Measurements from ENCODE around the gene SLC35E2B.

The SLC35E2B gene

DNA sequence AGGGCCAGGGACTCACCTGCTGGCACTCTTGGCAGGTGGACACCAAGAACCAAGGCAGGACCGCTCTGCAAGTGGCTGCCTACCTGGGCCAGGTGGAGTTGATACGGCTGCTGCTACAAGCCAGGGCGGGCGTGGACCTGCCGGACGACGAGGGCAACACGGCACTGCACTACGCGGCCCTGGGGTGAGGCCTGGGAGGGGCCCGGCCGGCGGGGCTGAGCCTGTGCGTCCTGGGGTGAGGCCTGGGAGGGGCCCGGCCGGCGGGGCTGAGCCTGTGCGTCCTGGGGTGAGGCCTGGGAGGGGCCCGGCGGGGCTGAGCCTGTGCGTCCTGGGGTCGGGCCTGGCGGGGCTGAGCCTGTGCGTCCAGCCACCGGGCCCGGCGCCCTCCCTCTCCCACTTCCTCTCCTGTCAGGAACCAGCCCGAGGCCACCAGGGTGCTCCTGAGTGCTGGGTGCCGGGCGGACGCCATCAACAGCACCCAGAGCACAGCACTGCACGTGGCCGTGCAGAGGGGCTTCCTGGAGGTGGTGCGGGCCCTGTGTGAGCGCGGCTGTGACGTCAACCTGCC, 65.2 kb downstream of the SLC35E2B start:
- no peak for DNase-seq (ENCODE audit: insufficient read length, low spot score)
- no peak for TF ChIP-seq POLR2A (IDR thresholded peaks at IDR 0.05; ENCODE audit: low read depth, low read length)
- FAIRE-seq, result no peak

DNA sequence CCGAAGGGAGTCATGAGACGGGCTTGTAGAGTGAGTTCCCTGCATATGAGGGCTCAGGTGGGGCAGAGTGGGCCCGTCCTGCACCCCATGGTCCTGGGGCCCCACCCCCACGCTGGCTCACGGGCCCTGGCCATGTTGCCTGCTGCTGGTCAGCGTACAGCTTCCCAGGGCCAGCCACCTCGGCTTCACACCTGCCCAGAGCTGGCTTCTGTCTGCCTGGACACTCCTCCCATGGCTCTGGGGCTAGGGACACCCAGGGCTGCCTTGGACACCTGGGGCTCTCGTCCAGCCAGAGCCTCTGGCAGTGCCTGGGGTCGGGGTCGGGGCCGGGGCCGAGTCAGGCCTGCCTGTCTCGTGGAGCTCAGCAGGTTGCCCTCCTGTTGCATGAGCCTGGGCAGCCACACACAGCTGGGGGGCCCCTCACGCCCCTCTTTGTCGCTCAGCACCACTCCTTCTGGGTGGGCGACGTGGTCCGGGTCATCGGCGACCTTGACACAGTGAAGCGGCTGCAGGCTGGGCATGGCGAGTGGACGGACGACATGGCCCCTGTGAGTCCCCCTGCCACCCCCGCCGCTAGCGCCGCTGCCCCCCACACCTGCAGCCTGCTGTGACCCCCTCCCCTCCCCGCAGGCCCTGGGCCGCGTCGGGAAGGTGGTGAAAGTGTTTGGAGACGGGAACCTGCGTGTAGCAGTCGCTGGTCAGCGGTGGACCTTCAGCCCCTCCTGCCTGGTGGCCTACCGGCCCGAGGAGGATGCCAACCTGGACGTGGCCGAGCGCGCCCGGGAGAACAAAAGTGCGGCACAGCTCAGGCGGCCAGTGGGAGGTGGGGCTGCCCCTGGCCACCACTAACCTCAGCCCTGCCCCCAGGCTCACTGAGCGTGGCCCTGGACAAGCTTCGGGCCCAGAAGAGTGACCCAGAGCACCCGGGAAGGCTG, 66.1 kb downstream of the SLC35E2B start:
- FAIRE-seq (no peak), DNase-seq (ENCODE audit: insufficient read length, low spot score) (no peak)
- no peak for TF ChIP-seq POLR2A (IDR thresholded peaks at IDR 0.05; ENCODE audit: low read depth, low read length)

DNA sequence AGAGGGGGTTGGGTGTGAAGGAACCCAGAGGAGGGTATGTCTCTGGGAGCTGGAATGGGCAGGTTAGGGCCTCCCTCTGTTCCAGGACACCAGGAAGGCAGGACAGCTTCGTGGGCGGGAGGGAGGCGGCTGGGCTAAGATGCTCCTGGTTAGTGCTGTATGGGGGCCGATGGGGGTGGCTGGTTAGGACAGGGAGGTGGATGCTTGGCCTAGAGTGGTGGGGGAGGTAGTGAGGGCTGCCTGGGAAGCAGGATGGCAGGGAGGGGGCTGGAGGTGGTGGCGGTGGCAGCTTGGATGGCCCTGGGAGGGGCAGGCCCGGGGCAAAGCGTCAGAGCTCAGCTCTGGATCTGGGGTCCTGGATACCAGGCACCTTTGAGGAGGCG, 66.8 kb downstream of the SLC35E2B start:
- no peak for TF ChIP-seq POLR2A (IDR thresholded peaks at IDR 0.05; ENCODE audit: low read depth, low read length)
- DNase-seq (ENCODE audit: insufficient read length, low spot score), result no peak
- no peak for FAIRE-seq

GRCh38 chr1:1625404-1625775, 67.2 kb downstream of the SLC35E2B start:
- no peak for TF ChIP-seq POLR2A (IDR thresholded peaks at IDR 0.05; ENCODE audit: low read depth, low read length)
- FAIRE-seq (no peak), DNase-seq (ENCODE audit: insufficient read length, low spot score) (no peak)

DNA sequence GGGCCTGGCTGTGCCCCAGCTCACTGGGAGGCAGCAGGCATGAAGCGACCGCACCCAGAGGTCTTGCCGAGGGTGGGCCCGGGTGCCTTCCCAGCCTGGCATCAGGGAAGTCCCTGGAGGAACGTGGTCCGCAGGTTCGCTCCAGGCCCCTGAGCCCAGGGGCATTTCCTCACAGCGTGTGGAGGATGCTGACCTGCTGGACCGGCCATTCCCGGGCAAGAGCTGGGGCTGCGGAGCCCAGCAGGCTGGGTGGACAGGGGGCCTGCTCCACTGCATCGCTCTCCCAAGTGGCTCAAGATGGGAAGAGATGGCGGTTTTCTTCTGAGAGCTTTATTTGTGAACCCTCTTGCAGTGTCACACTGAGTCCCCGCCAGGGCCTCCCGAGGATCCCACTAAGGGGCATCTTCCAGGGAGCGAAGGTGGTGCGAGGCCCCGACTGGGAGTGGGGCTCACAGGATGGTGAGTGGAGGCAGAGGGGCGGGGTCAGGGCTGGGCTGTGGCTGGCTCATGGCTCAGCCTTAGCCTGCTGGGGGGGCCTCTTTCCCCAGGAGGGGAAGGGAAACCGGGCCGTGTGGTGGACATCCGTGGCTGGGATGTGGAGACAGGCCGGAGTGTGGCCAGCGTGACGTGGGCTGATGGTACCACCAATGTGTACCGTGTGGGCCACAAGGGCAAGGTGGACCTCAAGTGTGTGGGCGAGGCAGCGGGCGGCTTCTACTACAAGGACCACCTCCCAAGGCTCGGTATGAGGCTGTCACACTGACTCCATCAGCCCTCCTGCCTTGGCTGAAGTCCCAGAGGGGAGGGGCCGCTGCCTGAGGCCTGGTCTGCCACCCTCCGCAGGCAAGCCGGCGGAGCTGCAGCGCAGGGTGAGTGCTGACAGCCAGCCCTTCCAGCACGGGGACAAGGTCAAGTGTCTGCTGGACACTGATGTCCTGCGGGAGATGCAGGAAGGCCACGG, 67.9 kb downstream of the SLC35E2B start:
- TF ChIP-seq POLR2A (IDR thresholded peaks at IDR 0.05; ENCODE audit: low read depth, low read length), result no peak
- FAIRE-seq, result no peak
- no peak for DNase-seq (ENCODE audit: insufficient read length, low spot score)

DNA sequence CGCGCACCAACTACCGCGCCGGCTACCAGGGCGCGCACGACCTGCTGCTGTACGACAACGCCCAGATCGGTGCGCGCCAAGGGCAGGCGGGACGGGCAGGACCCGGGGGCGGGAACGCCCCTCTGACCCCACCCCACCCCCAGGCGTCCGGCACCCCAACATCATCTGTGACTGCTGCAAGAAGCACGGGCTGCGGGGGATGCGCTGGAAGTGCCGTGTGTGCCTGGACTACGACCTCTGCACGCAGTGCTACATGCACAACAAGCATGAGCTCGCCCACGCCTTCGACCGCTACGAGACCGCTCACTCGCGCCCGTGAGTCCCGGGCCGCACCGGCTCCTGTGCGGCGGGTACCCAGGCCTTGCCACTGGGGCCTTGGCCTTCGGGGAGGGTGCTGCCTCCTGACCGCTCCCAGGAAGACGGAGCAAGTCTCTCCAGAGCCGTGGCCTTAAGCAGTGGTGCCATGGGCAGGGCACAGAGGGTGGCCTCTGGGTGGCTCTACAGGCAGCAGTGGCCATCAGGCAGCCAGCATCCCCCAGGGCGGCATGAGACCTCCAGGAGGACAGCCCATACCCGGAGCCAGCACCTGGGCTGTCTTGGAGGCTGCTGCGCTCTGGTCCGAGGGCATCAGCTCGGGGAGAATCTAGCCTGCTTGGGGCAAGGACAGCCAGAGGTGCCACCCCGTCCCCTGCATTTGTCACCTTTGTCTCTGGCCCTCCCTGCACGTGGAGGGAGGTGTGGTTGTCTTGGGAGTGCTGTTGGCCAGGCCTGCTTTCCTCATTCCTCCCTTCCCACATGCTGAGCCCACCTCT, 68.8 kb downstream of the SLC35E2B start:
- DNase-seq (ENCODE audit: insufficient read length, low spot score) (no peak), FAIRE-seq (no peak)
- no peak for TF ChIP-seq POLR2A (IDR thresholded peaks at IDR 0.05; ENCODE audit: low read depth, low read length)

GRCh38 chr1:1623181-1623630, 69.4 kb downstream of the SLC35E2B start:
- FAIRE-seq (no peak), DNase-seq (ENCODE audit: insufficient read length, low spot score) (no peak)
- TF ChIP-seq POLR2A (IDR thresholded peaks at IDR 0.05; ENCODE audit: low read depth, low read length), result no peak

DNA sequence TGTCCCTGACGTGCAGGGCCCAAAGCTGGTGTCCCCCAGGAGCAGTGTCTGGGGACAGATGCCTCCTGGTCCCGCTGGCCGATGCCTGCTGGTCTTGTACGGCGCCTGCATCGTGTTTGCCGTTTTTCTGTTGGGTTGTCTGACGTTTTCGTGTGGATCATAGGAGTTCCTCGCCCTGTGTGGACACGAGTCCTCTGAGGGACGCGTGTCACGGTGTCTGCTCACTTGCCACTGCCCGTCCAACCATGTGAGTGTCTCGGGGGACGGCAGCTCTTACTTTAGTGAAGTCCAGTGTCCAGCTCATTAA, 69.9 kb downstream of the SLC35E2B start:
- DNase-seq (ENCODE audit: insufficient read length, low spot score), result no peak
- no peak for TF ChIP-seq POLR2A (IDR thresholded peaks at IDR 0.05; ENCODE audit: low read depth, low read length)
- no peak for FAIRE-seq

DNA sequence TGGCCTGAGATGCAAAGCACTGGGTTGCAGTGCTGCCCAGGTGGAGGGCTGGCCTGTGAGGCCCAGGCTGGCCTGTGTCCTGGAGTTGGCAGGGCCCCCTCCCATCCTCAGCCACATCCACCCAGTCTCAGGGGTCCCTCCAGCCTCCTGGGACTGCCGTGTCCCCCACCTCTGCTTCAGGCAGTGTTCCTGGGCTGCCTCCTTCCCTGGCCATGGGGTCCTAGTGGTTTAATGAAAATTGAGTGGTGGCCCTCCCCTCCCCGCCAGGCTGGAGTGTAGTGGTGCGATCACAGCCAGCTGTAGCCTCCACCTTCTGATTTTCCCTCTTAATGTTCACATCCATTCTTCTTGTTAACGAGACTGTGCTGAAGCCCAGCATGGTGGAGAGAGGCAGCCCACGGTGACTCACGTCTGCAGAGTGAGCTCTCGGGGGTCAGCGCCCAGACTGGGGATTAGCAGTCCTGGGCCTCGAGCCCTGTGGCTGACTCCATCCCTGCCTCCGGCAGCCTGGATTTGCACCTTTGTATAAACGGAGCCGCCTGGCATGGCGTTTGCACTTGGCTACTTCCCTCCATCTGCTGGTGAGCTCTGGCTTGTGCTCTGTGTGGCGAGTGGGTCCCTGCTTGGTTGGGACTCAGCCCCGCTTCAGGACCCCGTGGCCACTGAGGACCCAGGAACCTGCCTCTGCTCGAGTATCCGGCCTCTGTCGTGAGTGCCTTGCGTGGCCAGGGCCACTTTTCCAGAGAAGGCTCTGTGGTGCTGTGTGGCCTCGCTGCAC, 70.4 kb downstream of the SLC35E2B start:
- no peak for TF ChIP-seq POLR2A (IDR thresholded peaks at IDR 0.05; ENCODE audit: low read depth, low read length)
- FAIRE-seq (no peak), DNase-seq (ENCODE audit: insufficient read length, low spot score) (no peak)

DNA sequence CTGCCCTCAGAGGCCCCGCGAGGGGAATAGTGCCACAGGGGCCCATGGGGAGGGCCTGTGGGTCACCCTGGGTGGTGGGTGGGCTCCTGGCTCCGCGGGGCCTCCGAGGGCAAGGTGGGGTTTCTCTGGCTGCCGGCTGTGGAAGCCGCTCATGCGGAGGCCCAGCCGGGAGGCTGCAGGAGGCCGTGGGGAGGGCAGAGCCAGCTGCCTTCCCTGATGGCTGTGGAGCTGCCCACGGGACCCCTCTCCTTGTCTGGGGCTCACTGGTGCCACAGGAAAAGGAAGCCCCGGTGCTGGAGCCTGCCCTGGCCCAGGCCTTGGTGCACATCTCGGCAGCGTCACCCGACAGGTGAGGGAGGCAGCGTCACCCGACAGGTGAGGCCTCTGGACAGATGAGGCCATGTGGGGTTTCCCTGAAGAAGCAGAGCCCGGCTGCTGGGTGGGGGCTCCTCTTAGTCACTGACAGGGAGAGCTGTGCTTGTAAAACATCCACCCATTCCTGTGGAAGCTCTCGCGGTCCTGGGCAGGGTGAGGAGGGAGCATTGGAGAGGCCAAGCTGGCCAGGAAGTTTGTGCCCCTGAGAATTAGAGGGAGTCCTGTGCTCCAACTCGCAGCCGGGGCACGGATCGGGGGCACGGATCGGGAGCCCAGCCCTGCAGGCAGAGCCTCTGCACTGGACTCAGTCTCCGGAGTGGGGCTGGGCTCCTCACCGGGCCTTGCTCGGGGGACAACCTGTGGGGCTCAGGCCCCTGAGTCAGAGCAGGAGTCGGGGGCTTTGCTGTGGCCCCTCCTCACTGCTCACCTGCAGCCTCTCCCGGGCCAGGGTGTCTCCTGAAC, 71.2 kb downstream of the SLC35E2B start:
- no peak for TF ChIP-seq POLR2A (IDR thresholded peaks at IDR 0.05; ENCODE audit: low read depth, low read length)
- FAIRE-seq, result no peak
- DNase-seq (ENCODE audit: insufficient read length, low spot score), result no peak

GRCh38 chr1:1620433-1621139, 72.0 kb downstream of the SLC35E2B start:
- TF ChIP-seq POLR2A (IDR thresholded peaks at IDR 0.05; ENCODE audit: low read depth, low read length), result no peak
- FAIRE-seq, result no peak
- DNase-seq (ENCODE audit: insufficient read length, low spot score), result no peak

Data from H54 (cell line).